ENCODE data around the gene PRSS57. TPM values are rescaled to one million over a fixed set of nuclear protein-coding genes. Genes with fewer than 3 reads are reported as not detected.
A peak's percentile ranks its signal among the peaks of the same experiment; 100 is the strongest.

The PRSS57 gene
- total RNA-seq, 1 experiment from 2014 or later = not detected

GRCh38 chr19:660793-661426 is 34.3 kb downstream of the PRSS57 start:
- BruUV-seq (replicated peaks) = TSS peak; percentile 30
- POLR2A ChIA-PET (ENCODE audit: low non-redundant PET) = interaction anchor here (0.6 kb wide), 1 partner anchor 443 kb away, joined by 26 read pairs; the partner anchor contains the start of gene GPX4
- intact Hi-C loops (cut with micrococcal nuclease; ENCODE audit: unreplicated experiment) = loop anchor here (10.0 kb wide), 1 partner anchor 254 kb away; the partner anchor contains the start of genes KISS1R and R3HDM4

GRCh38 chr19:658916-659839 is 36.1 kb downstream of the PRSS57 start:
- no peaks in the 10 kb centered on the region for H3K27me3 ChIP-seq (replicated peaks; ENCODE audit: insufficient read depth, low read depth, low read length, poor library complexity)
- no peak overlapping the region for H3K27ac ChIP-seq (ENCODE audit: low read depth, low read length, poor library complexity, severe bottlenecking)
- H3K9me3 ChIP-seq (ENCODE audit: low read depth, low read length, poor library complexity, severe bottlenecking) = no peaks in the 10 kb centered on the region
- peaks cover 6% of the 10 kb centered on the region for H3K36me3 ChIP-seq (ENCODE audit: insufficient read depth, low read length, poor library complexity, severe bottlenecking)
- intact Hi-C loops (cut with micrococcal nuclease; ENCODE audit: unreplicated experiment) = no loop called here
- peaks cover 14% of the 10 kb centered on the region for H3K4me1 ChIP-seq (ENCODE audit: insufficient read depth, low read length, poor library complexity, severe bottlenecking)
- POLR2A ChIA-PET (ENCODE audit: low non-redundant PET) = no interaction called here
- no TSS peak for BruUV-seq (replicated peaks)
- no peak for TF ChIP-seq EZH2 (IDR thresholded peaks at IDR 0.05; ENCODE audit: borderline replicate concordance, low read depth, low read length, poor library complexity, severe bottlenecking)
- TF ChIP-seq, protein P1, sequence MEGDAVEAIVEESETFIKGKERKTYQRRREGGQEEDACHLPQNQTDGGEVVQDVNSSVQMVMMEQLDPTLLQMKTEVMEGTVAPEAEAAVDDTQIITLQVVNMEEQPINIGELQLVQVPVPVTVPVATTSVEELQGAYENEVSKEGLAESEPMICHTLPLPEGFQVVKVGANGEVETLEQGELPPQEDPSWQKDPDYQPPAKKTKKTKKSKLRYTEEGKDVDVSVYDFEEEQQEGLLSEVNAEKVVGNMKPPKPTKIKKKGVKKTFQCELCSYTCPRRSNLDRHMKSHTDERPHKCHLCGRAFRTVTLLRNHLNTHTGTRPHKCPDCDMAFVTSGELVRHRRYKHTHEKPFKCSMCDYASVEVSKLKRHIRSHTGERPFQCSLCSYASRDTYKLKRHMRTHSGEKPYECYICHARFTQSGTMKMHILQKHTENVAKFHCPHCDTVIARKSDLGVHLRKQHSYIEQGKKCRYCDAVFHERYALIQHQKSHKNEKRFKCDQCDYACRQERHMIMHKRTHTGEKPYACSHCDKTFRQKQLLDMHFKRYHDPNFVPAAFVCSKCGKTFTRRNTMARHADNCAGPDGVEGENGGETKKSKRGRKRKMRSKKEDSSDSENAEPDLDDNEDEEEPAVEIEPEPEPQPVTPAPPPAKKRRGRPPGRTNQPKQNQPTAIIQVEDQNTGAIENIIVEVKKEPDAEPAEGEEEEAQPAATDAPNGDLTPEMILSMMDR (conservative IDR thresholded peaks at IDR 0.05; ENCODE audit: low read depth, low read length) = no peak
- no peak for DNase-seq (ENCODE audit: low spot score)
- H3K4me3 ChIP-seq (ENCODE audit: low read depth, low read length, poor library complexity, severe bottlenecking) = no peak overlapping the region
- CTCF ChIA-PET = no interaction called here

More at GRCh38 chr19:660793-661426, 34.3 kb downstream of the PRSS57 start:
- H3K4me1 ChIP-seq (ENCODE audit: insufficient read depth, low read length, poor library complexity, severe bottlenecking) = peaks cover 17% of the 10 kb centered on the region
- no peak for DNase-seq (ENCODE audit: low spot score)
- H3K36me3 ChIP-seq (ENCODE audit: insufficient read depth, low read length, poor library complexity, severe bottlenecking) = peaks cover 2% of the 10 kb centered on the region
- TF ChIP-seq, protein P1 (conservative IDR thresholded peaks at IDR 0.05; ENCODE audit: low read depth, low read length) = no peak
- TF ChIP-seq EZH2 (IDR thresholded peaks at IDR 0.05; ENCODE audit: borderline replicate concordance, low read depth, low read length, poor library complexity, severe bottlenecking) = no peak
- H3K27ac ChIP-seq (ENCODE audit: low read depth, low read length, poor library complexity, severe bottlenecking) = peak overlapping the region; percentile 95
- no peaks in the 10 kb centered on the region for H3K27me3 ChIP-seq (replicated peaks; ENCODE audit: insufficient read depth, low read depth, low read length, poor library complexity)
- H3K9me3 ChIP-seq (ENCODE audit: low read depth, low read length, poor library complexity, severe bottlenecking) = no peaks in the 10 kb centered on the region
- H3K4me3 ChIP-seq (ENCODE audit: low read depth, low read length, poor library complexity, severe bottlenecking) = peak overlapping the region; percentile 99
- CTCF ChIA-PET = no interaction called here

DNA sequence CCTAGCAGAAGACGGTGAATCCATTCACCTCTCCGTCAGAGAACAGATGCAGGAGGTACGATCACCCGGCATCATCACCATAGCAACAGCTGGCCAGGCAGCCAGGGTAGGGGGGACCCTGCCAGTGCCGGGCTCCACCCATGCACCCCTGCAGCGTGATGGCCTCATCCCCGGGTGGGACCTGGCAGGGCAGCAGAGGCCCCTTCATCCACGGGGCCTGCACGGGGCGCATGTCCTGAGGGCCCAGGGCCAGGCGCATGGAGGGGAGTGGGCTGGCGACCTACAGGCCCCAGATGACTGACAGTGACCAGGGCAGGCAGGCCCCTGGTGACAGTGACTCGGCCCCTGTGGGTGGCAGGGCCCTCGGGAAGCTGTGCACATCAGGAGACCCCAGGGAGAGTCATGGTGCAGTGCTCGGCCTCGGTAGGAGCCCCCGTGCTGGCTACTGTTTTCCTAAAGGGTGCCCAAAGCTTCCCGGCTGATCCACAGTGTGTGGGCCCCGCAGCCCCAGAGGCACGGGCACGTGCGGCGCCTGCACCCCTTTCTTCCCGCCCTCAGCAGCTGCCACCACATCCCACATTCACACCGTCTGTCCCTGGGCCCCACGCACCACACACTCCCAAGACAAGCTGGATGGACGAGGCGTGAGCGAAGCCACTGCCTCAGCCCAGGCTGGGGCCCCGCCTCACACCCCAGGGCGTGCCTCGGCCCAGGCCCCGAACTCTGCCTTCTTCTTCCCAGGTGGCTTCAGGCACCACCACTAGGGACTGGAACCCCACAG is 37.0 kb downstream of the PRSS57 start:
- Histone ChIP-seq H3K36me3 (ENCODE audit: insufficient read depth, low read length, poor library complexity, severe bottlenecking) (peaks cover 14% of the 10 kb centered on the region), H3K27me3 (replicated peaks; ENCODE audit: insufficient read depth, low read depth, low read length, poor library complexity) (no peaks in the 10 kb centered on the region), H3K4me1 (ENCODE audit: insufficient read depth, low read length, poor library complexity, severe bottlenecking) (peaks cover 8% of the 10 kb centered on the region), H3K27ac (ENCODE audit: low read depth, low read length, poor library complexity, severe bottlenecking) (no peak overlapping the region), H3K9me3 (ENCODE audit: low read depth, low read length, poor library complexity, severe bottlenecking) (no peaks in the 10 kb centered on the region), H3K4me3 (ENCODE audit: low read depth, low read length, poor library complexity, severe bottlenecking) (no peak overlapping the region)
- no peak for DNase-seq (ENCODE audit: low spot score)
- CTCF ChIA-PET = no interaction called here
- no TSS peak for BruUV-seq (replicated peaks)
- intact Hi-C loops (cut with micrococcal nuclease; ENCODE audit: unreplicated experiment) = no loop called here
- POLR2A ChIA-PET (ENCODE audit: low non-redundant PET) = no interaction called here
- no peak for TF ChIP-seq EZH2 (IDR thresholded peaks at IDR 0.05; ENCODE audit: borderline replicate concordance, low read depth, low read length, poor library complexity, severe bottlenecking)
- TF ChIP-seq, protein P1 (conservative IDR thresholded peaks at IDR 0.05; ENCODE audit: low read depth, low read length) = no peak

All from A673 (cell line).